ENCODE data around the gene UXS1.

- TF ChIP-seq, protein P1, sequence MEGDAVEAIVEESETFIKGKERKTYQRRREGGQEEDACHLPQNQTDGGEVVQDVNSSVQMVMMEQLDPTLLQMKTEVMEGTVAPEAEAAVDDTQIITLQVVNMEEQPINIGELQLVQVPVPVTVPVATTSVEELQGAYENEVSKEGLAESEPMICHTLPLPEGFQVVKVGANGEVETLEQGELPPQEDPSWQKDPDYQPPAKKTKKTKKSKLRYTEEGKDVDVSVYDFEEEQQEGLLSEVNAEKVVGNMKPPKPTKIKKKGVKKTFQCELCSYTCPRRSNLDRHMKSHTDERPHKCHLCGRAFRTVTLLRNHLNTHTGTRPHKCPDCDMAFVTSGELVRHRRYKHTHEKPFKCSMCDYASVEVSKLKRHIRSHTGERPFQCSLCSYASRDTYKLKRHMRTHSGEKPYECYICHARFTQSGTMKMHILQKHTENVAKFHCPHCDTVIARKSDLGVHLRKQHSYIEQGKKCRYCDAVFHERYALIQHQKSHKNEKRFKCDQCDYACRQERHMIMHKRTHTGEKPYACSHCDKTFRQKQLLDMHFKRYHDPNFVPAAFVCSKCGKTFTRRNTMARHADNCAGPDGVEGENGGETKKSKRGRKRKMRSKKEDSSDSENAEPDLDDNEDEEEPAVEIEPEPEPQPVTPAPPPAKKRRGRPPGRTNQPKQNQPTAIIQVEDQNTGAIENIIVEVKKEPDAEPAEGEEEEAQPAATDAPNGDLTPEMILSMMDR (conservative IDR thresholded peaks at IDR 0.05; ENCODE audit: low read length) = no peak
- TF ChIP-seq EZH2phosphoT487 (IDR thresholded peaks at IDR 0.05; ENCODE audit: borderline replicate concordance) = no peak
Observed at GRCh38 chr2:106129592-106129991, 64.5 kb downstream of the UXS1 start.

Measured in Loucy (cell line).